ENCODE measurements around the gene CDH24. TPM values are rescaled to one million over a fixed set of nuclear protein-coding genes. Genes with fewer than 3 reads are reported as not detected.
A peak's percentile ranks its signal among the peaks of the same experiment; 100 is the strongest.

Gene CDH24
- total and polyA plus RNA-seq, 9 of the 15 experiments (the other 6 are each of a cell fraction or from before 2014, with no cell fraction given) = 0.04 to 16.2 (median 4.9) TPM

DNA sequence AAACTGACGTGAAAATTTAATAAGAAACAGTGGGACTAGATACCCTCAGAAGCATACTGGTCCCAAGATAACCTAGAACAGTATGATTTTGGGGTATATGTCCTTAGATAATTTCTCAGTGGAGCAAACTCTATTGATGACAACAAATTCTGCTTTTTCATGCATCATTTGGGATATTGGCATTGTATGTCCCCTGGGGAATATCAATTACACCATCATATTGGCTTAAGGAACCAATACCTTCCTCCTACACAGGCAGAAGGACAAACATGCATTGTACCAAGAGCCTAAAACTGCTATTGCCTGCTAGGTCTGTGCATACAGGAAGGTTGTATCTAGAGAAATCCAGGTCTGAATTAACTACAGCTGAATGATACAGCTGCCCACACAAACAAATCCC is 17.6 kb upstream of the CDH24 start (continued):
- no peak for TF ChIP-seq ZNF165 (CRISPR knock-in tag; IDR thresholded peaks at IDR 0.05; ENCODE audit: borderline replicate concordance)
- no peak for TF ChIP-seq HNRNPK (IDR thresholded peaks at IDR 0.05; ENCODE audit: low read depth, low read length, poor library complexity, severe bottlenecking)

DNA sequence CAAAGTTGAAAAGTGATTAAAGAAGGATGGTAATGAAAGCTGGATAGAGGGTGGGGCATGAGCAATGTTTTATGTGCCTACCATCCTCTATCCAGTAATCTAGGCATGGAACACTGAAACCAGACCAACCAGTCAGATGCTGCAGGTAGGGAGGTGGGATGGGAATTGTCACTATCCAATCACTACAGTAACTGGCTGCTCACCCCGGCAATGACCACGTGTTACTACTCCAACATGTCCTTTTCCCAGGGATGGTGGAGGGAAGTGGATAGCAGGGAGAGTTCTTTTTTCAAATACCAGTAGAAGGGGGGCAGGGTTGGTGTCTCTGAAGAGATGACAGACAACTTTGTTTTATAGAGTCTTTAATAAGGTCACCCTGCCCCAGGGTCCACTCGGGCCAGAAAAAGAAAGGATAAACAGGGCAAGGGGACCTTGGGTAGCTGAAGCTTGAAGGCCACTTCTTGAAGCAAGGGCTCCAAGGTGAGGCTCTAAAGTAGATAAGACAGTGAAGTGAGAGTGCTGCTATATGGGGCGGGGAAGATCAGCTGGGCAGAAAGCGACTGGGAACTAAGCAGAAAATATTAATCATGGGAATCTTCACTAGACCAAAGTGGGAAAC is 14.7 kb upstream of the CDH24 start:
- FAIRE-seq (no peak), DNase-seq (ENCODE audit: extremely low read depth in 1 of 4, low spot score in 3 of 4) (no peak), ATAC-seq (no peak)
- no peaks in the 10 kb centered on the region for H3K27me3 ChIP-seq (ENCODE audit: control insufficient read depth in 2 of 2, insufficient read depth in 2 of 2, low read length in 2 of 2)
- TF ChIP-seq ZNF644 (tag; IDR thresholded peaks at IDR 0.05; ENCODE audit: low read depth) (0 out of 2 replicates have a peak, but pooled peaks have one; percentile 25), DACH1 (IDR thresholded peaks at IDR 0.05; ENCODE audit: partially characterized antibody) (peak; percentile 60), CBFA2T3 (IDR thresholded peaks at IDR 0.05) (no peak), ELF4 (CRISPR knock-in tag; IDR thresholded peaks at IDR 0.05) (no peak), ZFX (CRISPR knock-in tag; IDR thresholded peaks at IDR 0.05) (peak; percentile 28; the same call in 1 of the 2 replicates), DIDO1 (tag; IDR thresholded peaks at IDR 0.05; ENCODE audit: low read depth) (no peak), FOSL1 (tag; conservative IDR thresholded peaks at IDR 0.05) (0 out of 2 replicates have a peak, but pooled peaks have one; percentile 12), ZNF253 (CRISPR knock-in tag; conservative IDR thresholded peaks at IDR 0.05) (no peak), GABPA (tag; conservative IDR thresholded peaks at IDR 0.05; ENCODE audit: low read depth) (no peak), HNRNPK (IDR thresholded peaks at IDR 0.05; ENCODE audit: low read depth, low read length, poor library complexity, severe bottlenecking) (no peak)
- TF ChIP-seq, protein P1, sequence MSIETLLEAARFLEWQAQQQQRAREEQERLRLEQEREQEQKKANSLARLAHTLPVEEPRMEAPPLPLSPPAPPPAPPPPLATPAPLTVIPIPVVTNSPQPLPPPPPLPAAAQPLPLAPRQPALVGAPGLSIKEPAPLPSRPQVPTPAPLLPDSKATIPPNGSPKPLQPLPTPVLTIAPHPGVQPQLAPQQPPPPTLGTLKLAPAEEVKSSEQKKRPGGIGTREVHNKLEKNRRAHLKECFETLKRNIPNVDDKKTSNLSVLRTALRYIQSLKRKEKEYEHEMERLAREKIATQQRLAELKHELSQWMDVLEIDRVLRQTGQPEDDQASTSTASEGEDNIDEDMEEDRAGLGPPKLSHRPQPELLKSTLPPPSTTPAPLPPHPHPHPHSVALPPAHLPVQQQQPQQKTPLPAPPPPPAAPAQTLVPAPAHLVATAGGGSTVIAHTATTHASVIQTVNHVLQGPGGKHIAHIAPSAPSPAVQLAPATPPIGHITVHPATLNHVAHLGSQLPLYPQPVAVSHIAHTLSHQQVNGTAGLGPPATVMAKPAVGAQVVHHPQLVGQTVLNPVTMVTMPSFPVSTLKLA (conservative IDR thresholded peaks at IDR 0.05) = peak; percentile 13 to 26; a peak in 1 of 4 replicates
- H3K27ac ChIP-seq (ENCODE audit: extremely low read depth, low read depth, low read length) = peak overlapping the region; percentile 89
- H3K9me1 ChIP-seq (ENCODE audit: control insufficient read depth, insufficient read depth, low read length) = no peaks in the 10 kb centered on the region
- peak overlapping the region; percentile 90 for H3K4me2 ChIP-seq (ENCODE audit: insufficient read depth, low read length)
- H3K79me2 ChIP-seq (ENCODE audit: control insufficient read depth, insufficient read depth, low read length) = peaks cover 53% of the 10 kb centered on the region
- H3K9me3 ChIP-seq (replicated peaks; ENCODE audit: control insufficient read depth, insufficient read depth, low read depth, low read length) = no peaks in the 10 kb centered on the region
- ChIA-PET CTCF (ENCODE audit: low intra/inter-chr PET ratio) (interaction anchor here (7.2 kb wide), 1 partner anchor 39 kb away, joined by 109 read pairs; no protein-coding TSS in a partner anchor), POLR2A (interaction anchor here (0.6 to 4.6 kb wide), 15 partner anchors 8 to 193 kb away, joined by 3 to 25 read pairs (median 4); partner anchors contain the start of genes ACIN1, C14orf119 and CDH24)
- no TSS peak for BruUV-seq (replicated peaks)
- 23% methylated on average over 5 of the region's 5 CpGs for WGBS (ENCODE audit: insufficient coverage, low coverage, missing lambda C conversion rate)
- peaks cover 77% of the 10 kb centered on the region for H3K36me3 ChIP-seq (ENCODE audit: control insufficient read depth, insufficient read depth, low read length)
- peaks cover 20 to 26% of the 10 kb centered on the region in 2 experiments for H3K4me1 ChIP-seq (replicated peaks in 1 of 2; ENCODE audit: control insufficient read depth in 2 of 2, insufficient read depth in 2 of 2, low read length in 2 of 2)
- in situ Hi-C loops (cut with MboI) (no loop called here), intact Hi-C loops (cut with micrococcal nuclease) (no loop called here)
- H3K9ac ChIP-seq (ENCODE audit: insufficient read depth in 1 of 2, low read depth in 2 of 2, low read length in 2 of 2) = peak overlapping the region; percentile 30 to 91; a peak in 3 of 4 replicates
- no peak overlapping the region for H2AFZ ChIP-seq (ENCODE audit: low read depth, low read length)
- peaks cover 14% of the 10 kb centered on the region; the same call in 1 of the 2 replicates for H4K20me1 ChIP-seq (replicated peaks; ENCODE audit: control insufficient read depth, insufficient read depth, low read length)
- H3K4me3 ChIP-seq = peak overlapping the region; percentile 68
